Esophagus squamous epithelium (tissue), 5 donors: ENCODE data around the gene FOXP1. TPM values are rescaled to one million over a fixed set of nuclear protein-coding genes. Genes with fewer than 3 reads are reported as not detected.

Source experiments
- DNase-seq: peaks from one replicate; lab custom pipeline; 2025; lab: John Stamatoyannopoulos, UW
- H3K27ac ChIP-seq, 4 donors: fragments of 200-600 bp; sonication (generic); one replicate each; pipeline ENCODE4 v1.5.1; 2016 to 2019; ENCODE audit warnings: mild to moderate bottlenecking in 1 of 4
- H3K27me3 ChIP-seq, 4 donors: fragments of 200-600 bp; sonication (generic); 1 replicate in 3 of 4; 2 replicates in 1 of 4; pipeline versions ENCODE4 v1.5.1 to v1.6.0; 2017 to 2021; ENCODE audit warnings: antibody characterized with exemption in 1 of 4
- H3K36me3 ChIP-seq, 3 donors: fragments of 200-600 bp; sonication (generic); one replicate each; pipeline ENCODE4 v1.5.1; 2016 to 2019
- H3K4me1 ChIP-seq, 3 donors: fragments of 200-600 bp; sonication (generic); one replicate each; pipeline ENCODE4 v1.5.1; 2017 to 2019
- H3K4me3 ChIP-seq, 4 donors: fragments of 200-600 bp; sonication (generic); 1 replicate in 3 of 4; 2 replicates in 1 of 4; pipeline ENCODE4 v1.5.1; 2016 to 2019; ENCODE audit warnings: mild to moderate bottlenecking in 2 of 4, moderate library complexity in 1 of 4
- H3K9me3 ChIP-seq, 3 donors: fragments of 200-600 bp; sonication (generic); one replicate each; pipeline ENCODE4 v1.5.1; 2016 to 2019
- POLR2A ChIP-seq, 4 donors: fragments of 450-650 bp; IDR thresholded peaks; one replicate each; pipeline ENCODE4 v1.6.1; 2017; ENCODE audit warnings: antibody characterized with exemption in 4 of 4, mild to moderate bottlenecking in 4 of 4, moderate library complexity in 3 of 4
- WGBS, 2 donors: methylation state at CpG; one replicate each; pipeline ENCODE4 v1.1.5; 2018; 5-methylcytosine and 5-hydroxymethylcytosine counted together
- intact Hi-C: fragments of 100-400 bp; cut with DNase I; formaldehyde crosslinking; loops from one replicate; pipeline ENCODE4 v1.15.0; 2022
- total RNA-seq, 4 donors: library from RNA; depleted of rRNA; stranded (reverse); fragments of >200 nt; gene quantifications; one replicate each; pipeline ENCODE4 v1.1.0, GENCODE V29; 2016
- TF ChIP-seq, protein P1 (sequence below), 6 experiments: fragments of 450-650 bp in 4 of 6; fragments of 200-600 bp in 2 of 6; sonication (generic) in 2 of 6; IDR thresholded peaks; one replicate each; pipeline ENCODE4 v1.5.1; 2016 to 2019; ENCODE audit warnings: antibody characterized with exemption in 6 of 6, mild to moderate bottlenecking in 4 of 6, moderate library complexity in 4 of 6
- donor health status: DM: yes; HTN: yes; CAD: no.

The FOXP1 gene
- total RNA-seq, 4 donors from 2014 or later, result 49.1 to 124 (median 61.1) TPM

DNA sequence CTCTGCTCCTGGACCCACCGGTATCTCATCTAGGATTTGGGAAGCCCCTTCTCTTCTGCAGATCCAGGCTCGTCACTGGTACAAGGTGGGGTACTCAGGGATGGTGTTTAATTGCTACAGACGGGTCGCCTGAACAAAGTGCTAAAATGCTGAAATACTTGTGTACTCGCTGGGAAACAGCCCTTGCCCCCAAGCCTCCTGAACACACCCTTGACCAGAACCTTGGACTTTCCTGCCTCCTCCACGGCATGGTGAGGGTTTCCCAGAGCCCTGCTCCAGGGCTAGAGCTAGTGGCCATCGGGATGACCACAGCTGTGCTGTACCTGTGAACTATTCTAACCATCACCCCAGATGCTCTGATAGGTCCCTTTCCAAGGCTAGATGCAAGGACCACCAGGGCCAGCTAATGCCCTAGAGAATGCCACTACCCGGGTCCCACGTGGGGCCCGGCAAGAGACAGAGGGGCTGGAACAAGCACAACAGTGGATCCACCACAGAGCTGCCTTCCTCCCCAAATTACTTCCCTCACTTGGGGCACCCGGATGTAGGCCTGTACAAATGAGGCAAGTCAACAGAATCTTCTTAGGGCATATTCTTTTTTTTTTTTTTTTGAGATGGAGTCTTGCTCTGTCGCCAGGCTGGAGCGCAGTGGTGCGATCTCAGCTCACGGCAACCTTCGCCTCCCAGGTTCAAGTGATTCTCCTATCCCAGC, 267.3 kb downstream of the FOXP1 start:
- no peak for TF ChIP-seq POLR2A (IDR thresholded peaks at IDR 0.05)
- TF ChIP-seq, protein P1, sequence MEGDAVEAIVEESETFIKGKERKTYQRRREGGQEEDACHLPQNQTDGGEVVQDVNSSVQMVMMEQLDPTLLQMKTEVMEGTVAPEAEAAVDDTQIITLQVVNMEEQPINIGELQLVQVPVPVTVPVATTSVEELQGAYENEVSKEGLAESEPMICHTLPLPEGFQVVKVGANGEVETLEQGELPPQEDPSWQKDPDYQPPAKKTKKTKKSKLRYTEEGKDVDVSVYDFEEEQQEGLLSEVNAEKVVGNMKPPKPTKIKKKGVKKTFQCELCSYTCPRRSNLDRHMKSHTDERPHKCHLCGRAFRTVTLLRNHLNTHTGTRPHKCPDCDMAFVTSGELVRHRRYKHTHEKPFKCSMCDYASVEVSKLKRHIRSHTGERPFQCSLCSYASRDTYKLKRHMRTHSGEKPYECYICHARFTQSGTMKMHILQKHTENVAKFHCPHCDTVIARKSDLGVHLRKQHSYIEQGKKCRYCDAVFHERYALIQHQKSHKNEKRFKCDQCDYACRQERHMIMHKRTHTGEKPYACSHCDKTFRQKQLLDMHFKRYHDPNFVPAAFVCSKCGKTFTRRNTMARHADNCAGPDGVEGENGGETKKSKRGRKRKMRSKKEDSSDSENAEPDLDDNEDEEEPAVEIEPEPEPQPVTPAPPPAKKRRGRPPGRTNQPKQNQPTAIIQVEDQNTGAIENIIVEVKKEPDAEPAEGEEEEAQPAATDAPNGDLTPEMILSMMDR (IDR thresholded peaks at IDR 0.05), result no peak
- no peaks in the 10 kb centered on the region for H3K27me3 ChIP-seq
- H3K4me3 ChIP-seq, result no peak overlapping the region
- DNase-seq, result no peak
- no peak overlapping the region for H3K27ac ChIP-seq
- no peaks in the 10 kb centered on the region for H3K9me3 ChIP-seq
- H3K4me1 ChIP-seq, result peaks cover 0 to 10% (median 5%) of the 10 kb centered on the region in 3 donors
- intact Hi-C loops, result no loop called here
- WGBS, 2 donors, result 79 to 86% methylated on average over 11 of the region's 16 CpGs
- no peaks in the 10 kb centered on the region for H3K36me3 ChIP-seq

DNA sequence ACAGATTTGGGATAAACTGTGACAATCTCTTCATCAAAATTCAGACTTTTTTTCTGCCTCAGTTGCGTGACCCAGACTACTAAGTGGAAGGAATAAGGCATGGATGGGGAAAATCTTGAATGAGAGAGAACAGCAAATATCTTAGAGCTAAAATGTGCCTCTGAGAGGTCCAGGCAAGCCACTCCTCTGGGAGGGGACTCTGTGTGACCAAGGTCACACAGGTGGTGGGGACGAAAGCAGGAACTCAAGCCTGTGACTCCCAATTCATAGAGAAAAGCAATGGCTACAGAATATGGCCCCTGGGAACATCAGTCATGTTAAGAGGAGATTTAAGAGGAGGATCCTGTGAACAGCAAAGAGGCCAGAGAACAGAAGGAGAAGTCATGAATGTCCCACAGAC, 268.1 kb downstream of the FOXP1 start:
- no peaks in the 10 kb centered on the region for H3K9me3 ChIP-seq
- intact Hi-C loops, result no loop called here
- no peak for DNase-seq
- H3K27me3 ChIP-seq, result no peaks in the 10 kb centered on the region
- 77 to 94% methylated on average over 2 of the region's 2 CpGs for WGBS, 2 donors
- no peak overlapping the region for H3K27ac ChIP-seq
- TF ChIP-seq, protein P1 (IDR thresholded peaks at IDR 0.05), result no peak
- TF ChIP-seq POLR2A (IDR thresholded peaks at IDR 0.05), result no peak
- H3K4me1 ChIP-seq, result peaks cover 0 to 13% (median 10%) of the 10 kb centered on the region in 3 donors
- no peak overlapping the region for H3K4me3 ChIP-seq
- H3K36me3 ChIP-seq, result no peaks in the 10 kb centered on the region

GRCh38 chr3:71313844-71314243, 269.7 kb downstream of the FOXP1 start:
- intact Hi-C loops, result no loop called here
- WGBS, 2 donors, result 86 to 97% methylated on average over 2 of the region's 2 CpGs
- no peak for TF ChIP-seq POLR2A (IDR thresholded peaks at IDR 0.05)
- TF ChIP-seq, protein P1 (IDR thresholded peaks at IDR 0.05), result no peak

GRCh38 chr3:71312461-71312860, 271.1 kb downstream of the FOXP1 start:
- no peaks in the 10 kb centered on the region for H3K27me3 ChIP-seq
- no peaks in the 10 kb centered on the region for H3K36me3 ChIP-seq
- intact Hi-C loops, result no loop called here
- 74 to 90% methylated on average over 5 of the region's 5 CpGs for WGBS, 2 donors
- no peak overlapping the region for H3K27ac ChIP-seq
- H3K4me1 ChIP-seq, result peaks cover 0 to 36% (median 12%) of the 10 kb centered on the region in 3 donors
- H3K4me3 ChIP-seq, result no peak overlapping the region
- DNase-seq, result no peak
- no peaks in the 10 kb centered on the region for H3K9me3 ChIP-seq
- TF ChIP-seq, protein P1 (IDR thresholded peaks at IDR 0.05), result no peak
- no peak for TF ChIP-seq POLR2A (IDR thresholded peaks at IDR 0.05)

More at GRCh38 chr3:71313844-71314243, 269.7 kb downstream of the FOXP1 start:
- H3K27ac ChIP-seq, result no peak overlapping the region
- peaks cover 0 to 29% (median 12%) of the 10 kb centered on the region in 3 donors for H3K4me1 ChIP-seq
- no peaks in the 10 kb centered on the region for H3K27me3 ChIP-seq
- DNase-seq, result no peak
- H3K9me3 ChIP-seq, result no peaks in the 10 kb centered on the region
- H3K36me3 ChIP-seq, result no peaks in the 10 kb centered on the region
- H3K4me3 ChIP-seq, result no peak overlapping the region

GRCh38 chr3:71311661-71312046, 271.9 kb downstream of the FOXP1 start:
- H3K36me3 ChIP-seq, result no peaks in the 10 kb centered on the region
- H3K9me3 ChIP-seq, result no peaks in the 10 kb centered on the region
- 87 to 88% methylated on average over 3 of the region's 3 CpGs for WGBS, 2 donors
- no peak for DNase-seq
- no peaks in the 10 kb centered on the region for H3K27me3 ChIP-seq
- no peak overlapping the region for H3K4me3 ChIP-seq
- TF ChIP-seq, protein P1 (IDR thresholded peaks at IDR 0.05), result no peak
- no peak for TF ChIP-seq POLR2A (IDR thresholded peaks at IDR 0.05)
- peaks cover 0 to 36% (median 12%) of the 10 kb centered on the region in 3 donors for H3K4me1 ChIP-seq
- intact Hi-C loops, result no loop called here
- H3K27ac ChIP-seq, result peak overlapping the region in 1 of 4 donors; percentile 49
